K562 (cell line): ENCODE results near the gene MED20. TPM values are rescaled to one million over a fixed set of nuclear protein-coding genes. Genes with fewer than 3 reads are reported as not detected.

Experiments
- ARNT ChIP-seq, 2 experiments: fragments of 450-650 bp; IDR thresholded peaks; 2 replicates each; pipeline ENCODE4 v1.6.1; 2016; ENCODE audit warnings: mild to moderate bottlenecking in 1 of 2
- ELK1 ChIP-seq: sonication (generic); formaldehyde crosslinking; IDR thresholded peaks from 2 replicates; pipeline ENCODE4 v1.8.1; 2022; ENCODE audit warnings: missing genetic modification reagents
- HINFP ChIP-seq: fragments of 450-650 bp; conservative IDR thresholded peaks from 2 replicates; pipeline ENCODE4 v1.6.1; 2016; ENCODE audit warnings: missing genetic modification characterization, low read depth, mild to moderate bottlenecking, control low read depth, missing compliant biosample characterization
- HSF4 ChIP-seq: fragments of 250-450 bp; sonication (Bioruptor Pico); IDR thresholded peaks from 2 replicates; pipeline ENCODE4 v2.1.2; 2022; ENCODE audit warnings: mild to moderate bottlenecking, moderate library complexity, borderline replicate concordance
- KDM5B ChIP-seq: fragments of 200-600 bp; sonication (generic); IDR thresholded peaks from 2 replicates; pipeline ENCODE4 v1.6.1; 2012; ENCODE audit warnings: low read depth, mild to moderate bottlenecking, moderate library complexity, low read length, control low read depth, inconsistent platforms; ENCODE audit not compliant: insufficient replicate concordance
- NCOA4 ChIP-seq: fragments of 450-650 bp; IDR thresholded peaks from 2 replicates; pipeline ENCODE4 v1.6.1; 2018; ENCODE audit warnings: mild to moderate bottlenecking; ENCODE audit not compliant: partially characterized antibody
- RBM39 ChIP-seq: fragments of 200-400 bp; formaldehyde crosslinking; optimal IDR thresholded peaks from 2 replicates; pipeline ENCODE3; 2018; ENCODE audit warnings: low read depth, low read length
- SMARCB1 ChIP-seq: IDR thresholded peaks from 2 replicates; pipeline ENCODE4 v1.6.1; 2011; ENCODE audit warnings: improper control_type of control experiment, low read depth; ENCODE audit not compliant: insufficient read length
- SP1 ChIP-seq: sonication (generic); formaldehyde crosslinking; IDR thresholded peaks from 2 replicates; pipeline ENCODE4 v1.8.1; 2022; ENCODE audit warnings: mild to moderate bottlenecking, missing genetic modification reagents
- TAF1 ChIP-seq: IDR thresholded peaks from 2 replicates; pipeline ENCODE4 v1.6.1; 2011; ENCODE audit warnings: mild to moderate bottlenecking, low read length, moderate library complexity; ENCODE audit not compliant: insufficient read depth, control insufficient read depth, severe bottlenecking; ENCODE audit errors: extremely low read depth
- TBP ChIP-seq: optimal IDR thresholded peaks from 2 replicates; pipeline ENCODE3; 2011; ENCODE audit warnings: low read depth, low read length, improper control_type of control experiment
- ZC3H11A ChIP-seq: IDR thresholded peaks from 2 replicates; pipeline ENCODE4 v1.6.1; 2012; ENCODE audit warnings: low read depth, low read length, improper control_type of control experiment
- ZNF212 ChIP-seq: fragments of 450-650 bp; formaldehyde crosslinking; IDR thresholded peaks from 2 replicates; pipeline ENCODE4 v1.4.0; 2020; ENCODE audit warnings: mild to moderate bottlenecking
- ZNF217 ChIP-seq: sonication (generic); formaldehyde crosslinking; IDR thresholded peaks from 2 replicates; pipeline ENCODE4 v1.8.0; 2022; ENCODE audit warnings: mild to moderate bottlenecking, missing genetic modification reagents
- ZNF512 ChIP-seq: IDR thresholded peaks from 2 replicates; pipeline ENCODE4 v1.6.1; 2016; ENCODE audit warnings: missing genetic modification characterization, missing compliant biosample characterization
- polyA plus RNA-seq, 8 experiments: library from polyadenylated mRNA; depleted of rRNA in 4 of 8; stranded (reverse) in 5 of 8; unstranded in 3 of 8; fragments of >200 nt; fragmentation: Nextera tagmentation in 2 of 8; fragmentation: Illumina TruSeq in 1 of 8; extraction: Ambion mirVana in 2 of 8; extraction: Trizol in 1 of 8; gene quantifications; 2 replicates each; pipeline versions ENCODE4 v1.2.1 to v1.2.3, GENCODE V29; 2011 to 2014; ENCODE audit warnings: inconsistent platforms in 1 of 8, missing spikeins in 1 of 8
- total RNA-seq, 7 experiments: library from RNA; depleted of rRNA in 6 of 7; stranded (reverse); fragments of >200 nt in 6 of 7; fragmentation: Illumina TruSeq in 2 of 7; extraction: Trizol in 2 of 7; gene quantifications; 2 replicates each; pipeline versions ENCODE4 v1.2.1 to v1.2.3, GENCODE V29; 2011 to 2021; ENCODE audit warnings: low replicate concordance in 1 of 7
- TF ChIP-seq, protein P1 (sequence below): fragments of 250-450 bp; sonication (Bioruptor Pico); IDR thresholded peaks from 2 replicates; pipeline ENCODE4 v1.8.0; 2022; ENCODE audit warnings: inconsistent platforms
- TF ChIP-seq, protein P2 (sequence below): conservative IDR thresholded peaks from 2 replicates; pipeline ENCODE4 v1.6.1; 2011; ENCODE audit warnings: low read depth, mild to moderate bottlenecking, low read length; ENCODE audit not compliant: control insufficient read depth
- TF ChIP-seq, protein P3 (sequence below): fragments of 450-650 bp; IDR thresholded peaks from 2 replicates; pipeline ENCODE4 v1.6.1; 2016; ENCODE audit warnings: missing biosample characterization, missing genetic modification characterization

Gene MED20
- total and polyA plus RNA-seq, 9 of the 15 experiments (the other 6 are each of a cell fraction or from before 2014, with no cell fraction given): 27.3 to 80.9 (median 46.0) TPM

- TF ChIP-seq ELK1 (no peak), ZC3H11A (no peak), HSF4 (CRISPR knock-in tag) (no peak), TAF1 (peak; percentile 62), ZNF212 (no peak), ZNF512 (tag) (no peak), ZNF217 (CRISPR knock-in tag) (no peak), RBM39 (no peak), ARNT (IDR thresholded peaks at IDR 0.05) (peak in 1 of 2 experiments; percentile 67; a peak in 1 of 4 replicates), KDM5B (peak; percentile 41), SMARCB1 (no peak), HINFP (tag) (no peak), NCOA4 (no peak), TBP (no peak), SP1 (CRISPR knock-in tag) (peak; percentile 87)
- TF ChIP-seq, protein P1, sequence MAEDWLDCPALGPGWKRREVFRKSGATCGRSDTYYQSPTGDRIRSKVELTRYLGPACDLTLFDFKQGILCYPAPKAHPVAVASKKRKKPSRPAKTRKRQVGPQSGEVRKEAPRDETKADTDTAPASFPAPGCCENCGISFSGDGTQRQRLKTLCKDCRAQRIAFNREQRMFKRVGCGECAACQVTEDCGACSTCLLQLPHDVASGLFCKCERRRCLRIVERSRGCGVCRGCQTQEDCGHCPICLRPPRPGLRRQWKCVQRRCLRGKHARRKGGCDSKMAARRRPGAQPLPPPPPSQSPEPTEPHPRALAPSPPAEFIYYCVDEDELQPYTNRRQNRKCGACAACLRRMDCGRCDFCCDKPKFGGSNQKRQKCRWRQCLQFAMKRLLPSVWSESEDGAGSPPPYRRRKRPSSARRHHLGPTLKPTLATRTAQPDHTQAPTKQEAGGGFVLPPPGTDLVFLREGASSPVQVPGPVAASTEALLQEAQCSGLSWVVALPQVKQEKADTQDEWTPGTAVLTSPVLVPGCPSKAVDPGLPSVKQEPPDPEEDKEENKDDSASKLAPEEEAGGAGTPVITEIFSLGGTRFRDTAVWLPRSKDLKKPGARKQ: no peak
- TF ChIP-seq, protein P2, sequence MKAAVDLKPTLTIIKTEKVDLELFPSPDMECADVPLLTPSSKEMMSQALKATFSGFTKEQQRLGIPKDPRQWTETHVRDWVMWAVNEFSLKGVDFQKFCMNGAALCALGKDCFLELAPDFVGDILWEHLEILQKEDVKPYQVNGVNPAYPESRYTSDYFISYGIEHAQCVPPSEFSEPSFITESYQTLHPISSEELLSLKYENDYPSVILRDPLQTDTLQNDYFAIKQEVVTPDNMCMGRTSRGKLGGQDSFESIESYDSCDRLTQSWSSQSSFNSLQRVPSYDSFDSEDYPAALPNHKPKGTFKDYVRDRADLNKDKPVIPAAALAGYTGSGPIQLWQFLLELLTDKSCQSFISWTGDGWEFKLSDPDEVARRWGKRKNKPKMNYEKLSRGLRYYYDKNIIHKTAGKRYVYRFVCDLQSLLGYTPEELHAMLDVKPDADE: no peak
- TF ChIP-seq, protein P3, sequence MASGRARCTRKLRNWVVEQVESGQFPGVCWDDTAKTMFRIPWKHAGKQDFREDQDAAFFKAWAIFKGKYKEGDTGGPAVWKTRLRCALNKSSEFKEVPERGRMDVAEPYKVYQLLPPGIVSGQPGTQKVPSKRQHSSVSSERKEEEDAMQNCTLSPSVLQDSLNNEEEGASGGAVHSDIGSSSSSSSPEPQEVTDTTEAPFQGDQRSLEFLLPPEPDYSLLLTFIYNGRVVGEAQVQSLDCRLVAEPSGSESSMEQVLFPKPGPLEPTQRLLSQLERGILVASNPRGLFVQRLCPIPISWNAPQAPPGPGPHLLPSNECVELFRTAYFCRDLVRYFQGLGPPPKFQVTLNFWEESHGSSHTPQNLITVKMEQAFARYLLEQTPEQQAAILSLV (tag): no peak
These were observed 25.4 kb downstream of the MED20 start, which contains the start of gene USP49 (continued) for GRCh38 chr6:41895300-41896233.
